Lung (tissue), 12 donors: Measurements from ENCODE around the gene PPT2. TPM values are rescaled to one million over a fixed set of nuclear protein-coding genes. Genes with fewer than 3 reads are reported as not detected.
A peak's percentile ranks its signal among the peaks of the same experiment; 100 is the strongest.

Experiments used
- ATAC-seq: fragments of 200-7000 bp; cut with Tn5 transposase; one replicate; pipeline ENCODE4 v1.9.1; 2020; ENCODE audit warnings: moderate number of reproducible peaks; ENCODE audit not compliant: insufficient read depth, low FRiP score
- DNase-seq, 3 donors: peaks; one replicate each; pipeline ENCODE4 v3.0.0-alpha.2; 2013 to 2017
- H3K27ac ChIP-seq, 2 donors: one replicate each; pipeline ENCODE4 v1.5.1; 2013; ENCODE audit warnings: mild to moderate bottlenecking in 2 of 2, moderate library complexity in 2 of 2, control low read depth in 1 of 2, inconsistent platforms in 1 of 2, low read depth in 1 of 2, low read length in 1 of 2
- H3K27me3 ChIP-seq, 3 donors: one replicate each; pipeline ENCODE4 v1.5.1; 2013; ENCODE audit warnings: low read length in 2 of 3; ENCODE audit not compliant: control insufficient read depth in 3 of 3, insufficient read depth in 3 of 3
- H3K36me3 ChIP-seq, 4 donors: one replicate each; pipeline ENCODE4 v1.5.1; 2013; ENCODE audit warnings: low read length in 4 of 4, mild to moderate bottlenecking in 1 of 4, moderate library complexity in 1 of 4; ENCODE audit not compliant: control insufficient read depth in 4 of 4, insufficient read depth in 4 of 4
- H3K4me1 ChIP-seq, 5 donors: one replicate each; pipeline ENCODE4 v1.5.1; 2013; ENCODE audit warnings: low read length in 5 of 5, mild to moderate bottlenecking in 2 of 5, moderate library complexity in 1 of 5; ENCODE audit not compliant: control insufficient read depth in 5 of 5, insufficient read depth in 5 of 5
- H3K4me3 ChIP-seq: one replicate; pipeline ENCODE4 v1.5.1; 2013; ENCODE audit warnings: mild to moderate bottlenecking, control low read depth, moderate library complexity
- H3K9ac ChIP-seq, 2 donors: one replicate each; pipeline ENCODE4 v1.5.1; 2013; ENCODE audit warnings: low read length in 2 of 2, control low read depth in 1 of 2; ENCODE audit not compliant: insufficient read depth in 1 of 2
- H3K9me3 ChIP-seq, 4 donors: one replicate each; pipeline ENCODE4 v1.5.1; 2013; ENCODE audit warnings: low read length in 3 of 4, mild to moderate bottlenecking in 1 of 4, moderate library complexity in 1 of 4; ENCODE audit not compliant: control insufficient read depth in 4 of 4, insufficient read depth in 3 of 4
- WGBS, 2 donors: extraction: QIAGEN DNeasy Blood & Tissue Kit; methylation state at CpG; one replicate each; pipeline ENCODE4 v1.1.7; 2013; 5-methylcytosine and 5-hydroxymethylcytosine counted together
- polyA plus RNA-seq, 2 donors: library from polyadenylated mRNA; stranded (reverse); fragments of 200-250 nt; gene quantifications; one replicate each; pipeline ENCODE4 v1.2.1, GENCODE V29; 2013
- total RNA-seq, 2 donors: library from RNA; depleted of rRNA in 1 of 2; stranded (reverse); fragments of >200 nt in 1 of 2; gene quantifications; one replicate each; pipeline ENCODE4 v1.2.1, GENCODE V29; 2014 to 2021
- TF ChIP-seq, protein P1 (sequence below): IDR thresholded peaks from 2 replicates; pipeline ENCODE4 v1.5.1; 2012; ENCODE audit warnings: mild to moderate bottlenecking; ENCODE audit errors: control extremely low read depth, extremely low read depth
- donor health status: control.
- donor health status: control.
- donor health status: Bipolar disorder and iron deficiency.
- donor health status: healthy.
- donor health status: DM: yes; HTN: yes; CAD: no.

PPT2 gene
- total and polyA plus RNA-seq, 4 donors = 5.7 to 212 (median 11.1) TPM

- peak; percentile 68 for ATAC-seq
- Histone ChIP-seq H3K27ac (peak within 1 kb of the TSS; percentile 88 to 97), H3K4me1 (peaks cover 0 to 63% (median 18%) of the 10 kb centered on the region in 5 donors), H3K9ac (peak within 1 kb of the TSS; percentile 73 to 88), H3K4me3 (peak within 1 kb of the TSS; percentile 60), H3K9me3 (no peaks in the 10 kb centered on the region), H3K36me3 (peaks cover 0 to 15% (median 12%) of the 10 kb centered on the region in 4 donors), H3K27me3 (no peaks in the 10 kb centered on the region)
- peak; percentile 97 to 99 (median 97) for DNase-seq
- TF ChIP-seq, protein P1, sequence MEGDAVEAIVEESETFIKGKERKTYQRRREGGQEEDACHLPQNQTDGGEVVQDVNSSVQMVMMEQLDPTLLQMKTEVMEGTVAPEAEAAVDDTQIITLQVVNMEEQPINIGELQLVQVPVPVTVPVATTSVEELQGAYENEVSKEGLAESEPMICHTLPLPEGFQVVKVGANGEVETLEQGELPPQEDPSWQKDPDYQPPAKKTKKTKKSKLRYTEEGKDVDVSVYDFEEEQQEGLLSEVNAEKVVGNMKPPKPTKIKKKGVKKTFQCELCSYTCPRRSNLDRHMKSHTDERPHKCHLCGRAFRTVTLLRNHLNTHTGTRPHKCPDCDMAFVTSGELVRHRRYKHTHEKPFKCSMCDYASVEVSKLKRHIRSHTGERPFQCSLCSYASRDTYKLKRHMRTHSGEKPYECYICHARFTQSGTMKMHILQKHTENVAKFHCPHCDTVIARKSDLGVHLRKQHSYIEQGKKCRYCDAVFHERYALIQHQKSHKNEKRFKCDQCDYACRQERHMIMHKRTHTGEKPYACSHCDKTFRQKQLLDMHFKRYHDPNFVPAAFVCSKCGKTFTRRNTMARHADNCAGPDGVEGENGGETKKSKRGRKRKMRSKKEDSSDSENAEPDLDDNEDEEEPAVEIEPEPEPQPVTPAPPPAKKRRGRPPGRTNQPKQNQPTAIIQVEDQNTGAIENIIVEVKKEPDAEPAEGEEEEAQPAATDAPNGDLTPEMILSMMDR = no peak
- WGBS, 2 donors = 0 to 3% methylated on average over 19 to 23 of the region's 23 CpGs
Measured at GRCh38 chr6:32190054-32190851, 36.3 kb downstream of the PPT2 start, which contains the start of gene PBX2. PBX2 (minus strand) TSS chr6:32190202; CDS start chr6:32189915, 287 bp downstream.

DNA sequence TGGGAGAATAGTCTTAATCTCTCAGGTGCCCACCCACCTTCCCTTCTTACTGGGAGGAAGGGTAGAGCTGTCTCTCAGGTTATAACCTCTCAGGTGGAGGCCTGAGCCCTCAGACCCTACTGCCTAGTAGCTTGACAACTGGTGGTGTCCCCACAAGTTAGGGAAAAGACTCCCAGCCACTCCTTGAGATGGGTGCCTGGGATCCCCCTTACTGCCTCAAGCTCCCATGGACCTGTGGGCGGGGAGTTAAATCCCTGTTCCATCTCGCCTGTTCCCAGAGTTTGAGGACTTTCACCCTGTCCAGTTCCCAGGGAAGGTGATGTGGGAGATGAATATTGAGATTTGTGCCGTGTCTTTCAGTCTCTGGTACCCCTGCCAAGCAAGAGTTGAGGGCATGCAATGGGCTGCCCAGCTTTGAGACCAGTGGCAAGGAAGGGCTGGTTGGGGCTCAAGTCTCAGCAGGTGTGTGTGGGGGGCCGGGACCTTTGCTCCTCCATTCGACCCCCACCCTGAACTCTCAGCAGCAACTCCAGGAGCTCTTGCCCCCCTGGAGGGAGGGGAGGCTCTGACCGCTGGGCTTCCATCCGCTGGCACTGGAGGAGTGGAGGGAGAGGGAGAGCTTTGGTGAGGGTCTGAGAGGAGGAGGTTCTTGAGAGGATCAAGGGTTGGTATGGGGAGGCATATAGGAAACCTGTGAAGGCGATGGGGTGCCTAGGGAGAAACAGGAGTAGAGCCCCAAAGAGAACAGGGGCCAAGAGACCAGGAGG, 37.2 kb downstream of the PPT2 start:
- H3K27me3 ChIP-seq = no peaks in the 10 kb centered on the region
- peak overlapping the region; percentile 88 to 97 for H3K27ac ChIP-seq
- TF ChIP-seq, protein P1 = no peak
- H3K9ac ChIP-seq = peak overlapping the region in 1 of 2 donors; percentile 24
- peaks cover 0 to 58% (median 17%) of the 10 kb centered on the region in 5 donors for H3K4me1 ChIP-seq
- H3K9me3 ChIP-seq = no peaks in the 10 kb centered on the region
- 82 to 83% methylated on average over 8 of the region's 8 CpGs for WGBS, 2 donors
- no peak for ATAC-seq
- DNase-seq = no peak
- H3K4me3 ChIP-seq = no peak overlapping the region
- peaks cover 0 to 13% (median 12%) of the 10 kb centered on the region in 4 donors for H3K36me3 ChIP-seq

DNA sequence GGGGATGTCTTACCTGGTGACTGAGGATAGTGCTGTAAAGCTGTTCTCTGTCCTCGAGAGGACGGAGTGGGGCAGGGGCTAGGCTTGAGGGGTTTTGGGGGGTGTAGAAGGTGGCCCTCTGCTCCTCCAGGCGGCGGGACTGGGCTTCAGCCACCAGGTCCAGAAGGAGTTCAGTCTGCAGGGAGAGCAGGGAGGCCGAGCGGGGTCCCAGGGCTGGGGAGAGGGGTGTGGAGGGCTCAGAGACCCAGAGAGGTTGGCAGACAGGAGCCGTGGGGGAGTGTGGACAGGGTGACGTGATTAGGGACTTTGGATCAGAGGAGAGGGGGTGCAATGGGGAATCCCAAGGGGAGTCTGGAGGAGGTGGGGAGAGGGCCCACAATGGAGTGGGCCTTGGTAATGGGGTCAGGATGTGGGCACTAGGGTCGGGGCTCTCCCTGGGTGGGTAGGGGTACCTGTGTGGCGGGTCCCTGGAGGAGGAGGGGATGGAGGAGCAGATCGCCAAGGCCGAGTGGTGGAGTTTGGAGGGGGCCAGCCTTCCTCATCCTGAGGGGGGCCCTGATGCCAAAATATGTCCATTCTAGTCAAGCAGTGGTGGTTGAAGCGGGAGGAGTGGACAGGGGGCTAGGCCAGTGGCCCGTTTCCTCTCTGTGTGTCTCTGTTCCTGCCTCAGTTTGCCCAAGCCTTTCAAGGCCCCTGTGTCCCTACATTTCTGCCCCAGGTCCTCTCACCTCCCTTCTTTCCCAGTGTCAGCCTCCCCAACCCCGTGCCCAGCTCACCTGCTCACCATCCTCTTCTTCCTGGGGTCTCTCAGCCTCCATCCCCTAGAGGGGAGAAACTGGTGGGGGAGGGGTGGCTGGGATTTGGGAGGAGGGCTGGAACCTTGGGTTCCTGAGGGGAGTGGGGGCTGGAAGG, 38.0 kb downstream of the PPT2 start:
- no peaks in the 10 kb centered on the region for H3K27me3 ChIP-seq
- peaks cover 0 to 10% (median 8%) of the 10 kb centered on the region in 4 donors for H3K36me3 ChIP-seq
- no peaks in the 10 kb centered on the region for H3K9me3 ChIP-seq
- DNase-seq (no peak), ATAC-seq (no peak)
- no peak overlapping the region for H3K4me3 ChIP-seq
- H3K9ac ChIP-seq = no peak overlapping the region
- H3K27ac ChIP-seq = peak overlapping the region in 1 of 2 donors; percentile 88
- peaks cover 0 to 54% (median 20%) of the 10 kb centered on the region in 5 donors for H3K4me1 ChIP-seq
- WGBS, 2 donors = 46 to 59% methylated on average over 15 of the region's 15 CpGs
- TF ChIP-seq, protein P1 = no peak
